Lower leg skin (tissue), 3 donors: Measurements from ENCODE around the gene TREM1.

Experiments
- CTCF ChIP-seq, 3 donors: fragments of 450-650 bp; IDR thresholded peaks; one replicate each; pipeline ENCODE4 v1.5.1; 2016; ENCODE audit warnings: antibody characterized with exemption in 3 of 3, mild to moderate bottlenecking in 3 of 3, moderate library complexity in 2 of 3
- POLR2A ChIP-seq, 2 donors: fragments of 450-650 bp; IDR thresholded peaks; one replicate each; pipeline ENCODE4 v1.6.1; 2016 to 2017; ENCODE audit warnings: antibody characterized with exemption in 2 of 2, mild to moderate bottlenecking in 1 of 2, moderate library complexity in 1 of 2

- TF ChIP-seq POLR2A (IDR thresholded peaks at IDR 0.05) (no peak), CTCF (IDR thresholded peaks at IDR 0.05) (no peak)
Observed at GRCh38 chr6:41289815-41290214, 3.3 kb upstream of the TREM1 start.
